ENCODE measurements around the gene FGD3. TPM values are rescaled to one million over a fixed set of nuclear protein-coding genes. Genes with fewer than 3 reads are reported as not detected.

FGD3 gene
- total RNA-seq, 2 experiments from 2014 or later: 36.4 to 37.8 TPM

DNA sequence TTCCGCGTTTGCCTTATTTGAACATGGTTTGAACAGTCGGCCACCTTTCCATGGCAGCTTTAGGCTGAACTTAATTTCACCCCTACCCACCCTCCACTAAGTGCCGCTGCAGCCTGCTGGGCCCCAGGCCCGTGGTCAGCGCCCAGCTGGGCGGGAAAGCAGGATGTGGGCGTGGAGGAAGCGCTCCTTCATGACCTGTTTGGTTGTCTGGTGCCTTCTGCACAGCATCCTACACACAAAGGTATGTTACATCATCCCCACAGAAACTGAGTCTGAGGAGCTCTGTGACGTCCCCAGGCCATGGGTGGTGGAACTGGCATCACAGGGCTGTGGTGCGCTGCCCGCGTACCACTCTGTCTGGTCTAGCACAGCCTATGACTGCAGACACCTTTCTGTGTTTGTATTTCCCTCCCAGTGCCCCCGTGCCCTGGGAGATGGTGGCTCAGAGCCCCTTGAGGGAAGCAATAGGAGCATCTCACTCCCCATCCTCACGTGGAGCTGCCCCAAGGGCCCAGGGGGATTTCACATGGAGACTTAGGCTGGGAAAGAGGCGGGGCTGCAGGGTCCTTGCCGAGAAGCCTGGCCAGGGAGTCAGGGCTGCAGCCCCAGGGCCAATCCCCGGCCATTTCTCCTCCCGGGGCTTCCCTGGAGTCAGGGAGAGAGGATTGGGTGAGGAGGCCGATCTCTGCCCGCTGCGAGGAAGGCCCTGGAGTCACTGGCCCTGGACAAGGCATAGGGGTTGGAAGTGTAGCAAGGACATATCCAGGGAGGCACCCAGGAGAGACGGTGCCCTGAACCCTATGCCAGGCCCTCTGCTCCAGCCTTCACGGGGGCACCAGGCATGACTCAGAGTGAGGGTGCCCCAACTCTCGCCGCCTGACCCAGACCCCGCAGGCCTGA is 73.7 kb downstream of the FGD3 start:
- CTCF ChIA-PET: interaction anchor here (1.2 kb wide), 1 partner anchor 67 kb away, joined by 3 read pairs; no protein-coding TSS in a partner anchor
- POLR2A ChIA-PET: interaction anchor here (1.2 kb wide), 1 partner anchor 44 kb away, joined by 3 read pairs; no protein-coding TSS in a partner anchor

DNA sequence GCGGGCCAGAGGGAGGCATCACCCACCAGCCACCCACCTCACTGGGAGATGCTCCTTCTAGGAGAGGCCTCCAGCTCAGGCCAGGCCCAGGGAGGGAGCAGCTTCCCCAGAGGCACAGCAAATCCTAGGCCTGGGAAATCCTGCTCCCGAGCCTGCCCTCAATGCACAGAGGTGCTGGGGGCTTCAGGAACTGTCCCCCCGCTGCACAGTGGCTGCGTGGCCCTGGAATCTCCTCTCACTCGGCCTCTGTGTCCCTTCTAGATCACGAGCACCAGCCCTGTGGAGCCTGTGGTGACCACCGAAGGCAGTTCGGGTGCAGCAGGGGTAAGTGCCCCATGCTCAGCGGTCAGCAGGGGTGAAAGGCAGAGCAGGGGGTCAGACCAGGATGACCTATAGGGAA is 74.7 kb downstream of the FGD3 start:
- CTCF ChIA-PET: no interaction called here
- POLR2A ChIA-PET: no interaction called here

DNA sequence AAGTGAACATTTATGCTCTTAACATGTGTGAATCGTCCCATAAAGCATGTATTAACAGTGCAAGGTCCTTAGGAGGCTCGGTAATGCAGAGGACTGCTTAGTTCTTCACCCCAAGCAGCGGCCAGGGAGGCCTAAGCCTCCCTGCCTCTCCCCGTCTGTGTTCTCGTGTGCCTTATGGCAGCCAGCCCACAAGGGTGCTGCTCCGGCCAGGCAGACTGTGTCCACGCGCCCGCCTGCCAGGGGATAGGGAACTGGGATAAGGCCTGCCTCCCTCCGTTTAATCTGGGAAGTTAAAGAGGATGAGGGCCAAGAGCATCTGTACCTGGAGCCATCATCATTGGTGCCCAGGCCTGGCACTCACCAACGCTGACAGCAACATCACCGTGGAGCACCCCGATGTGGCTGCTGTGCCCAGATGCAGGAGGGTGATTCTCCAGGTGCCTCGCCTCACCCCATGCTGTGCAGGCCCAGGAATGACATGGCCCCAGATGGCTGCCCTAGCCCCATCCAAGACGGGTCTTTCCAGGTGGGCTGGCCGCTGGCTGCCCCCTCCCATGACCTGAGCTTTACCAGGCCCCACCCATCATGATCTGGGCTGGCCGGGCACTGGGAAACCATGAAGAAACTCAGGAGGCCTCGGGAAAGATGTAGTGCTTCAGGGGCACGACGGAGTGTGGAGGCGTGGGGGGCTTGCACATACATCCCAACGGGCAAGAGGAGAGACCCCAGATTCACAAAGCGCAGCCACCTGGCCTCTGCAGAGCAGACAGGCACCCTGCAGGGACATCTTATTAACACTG is 75.6 kb downstream of the FGD3 start:
- POLR2A ChIA-PET: interaction anchor here (0.7 kb wide), 1 partner anchor 44 kb away, joined by 3 read pairs; no protein-coding TSS in a partner anchor
- CTCF ChIA-PET: no interaction called here

DNA sequence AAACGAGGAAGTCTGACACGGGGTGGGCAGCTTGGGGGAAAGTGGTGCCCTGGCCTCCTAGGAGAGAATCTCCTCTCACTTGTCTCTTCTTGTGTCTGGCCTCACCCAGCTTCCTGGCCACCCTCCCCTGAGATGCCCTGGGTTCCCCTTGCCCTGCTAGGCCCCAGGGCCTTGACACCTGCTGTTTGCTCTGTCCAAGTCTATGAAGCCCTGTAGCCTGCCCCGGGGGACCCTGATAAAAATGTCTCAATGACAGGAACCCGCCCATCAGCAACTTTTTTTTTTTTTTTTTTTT is 76.1 kb downstream of the FGD3 start:
- CTCF ChIA-PET: interaction anchor here (0.7 to 0.9 kb wide), 2 partner anchors 15 to 49 kb away, joined by 3 to 5 read pairs; no protein-coding TSS in a partner anchor

DNA sequence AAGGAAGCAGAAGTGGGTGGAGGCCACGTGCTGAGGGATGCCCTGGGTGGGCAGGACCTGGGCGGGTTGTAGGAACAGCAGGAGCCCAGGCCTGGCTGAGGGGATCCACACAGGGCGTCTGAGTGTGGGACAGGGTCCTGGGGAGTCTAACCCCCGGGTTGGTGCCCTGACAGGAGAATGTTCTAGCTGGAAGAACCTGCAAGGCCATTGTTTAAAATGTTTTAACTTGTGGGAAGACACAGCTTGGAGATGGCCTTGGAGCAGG is 77.3 kb downstream of the FGD3 start:
- CTCF ChIA-PET: interaction anchor here (0.6 to 2.4 kb wide), 3 partner anchors 21 to 238 kb away, joined by 3 to 6 read pairs (median 3); no protein-coding TSS in a partner anchor
- POLR2A ChIA-PET: interaction anchor here (1.1 kb wide), 1 partner anchor 72 kb away, joined by 4 read pairs; the partner anchor contains the start of gene CARD19

More for the DNA sequence above, 76.1 kb downstream of the FGD3 start:
- POLR2A ChIA-PET: no interaction called here

DNA sequence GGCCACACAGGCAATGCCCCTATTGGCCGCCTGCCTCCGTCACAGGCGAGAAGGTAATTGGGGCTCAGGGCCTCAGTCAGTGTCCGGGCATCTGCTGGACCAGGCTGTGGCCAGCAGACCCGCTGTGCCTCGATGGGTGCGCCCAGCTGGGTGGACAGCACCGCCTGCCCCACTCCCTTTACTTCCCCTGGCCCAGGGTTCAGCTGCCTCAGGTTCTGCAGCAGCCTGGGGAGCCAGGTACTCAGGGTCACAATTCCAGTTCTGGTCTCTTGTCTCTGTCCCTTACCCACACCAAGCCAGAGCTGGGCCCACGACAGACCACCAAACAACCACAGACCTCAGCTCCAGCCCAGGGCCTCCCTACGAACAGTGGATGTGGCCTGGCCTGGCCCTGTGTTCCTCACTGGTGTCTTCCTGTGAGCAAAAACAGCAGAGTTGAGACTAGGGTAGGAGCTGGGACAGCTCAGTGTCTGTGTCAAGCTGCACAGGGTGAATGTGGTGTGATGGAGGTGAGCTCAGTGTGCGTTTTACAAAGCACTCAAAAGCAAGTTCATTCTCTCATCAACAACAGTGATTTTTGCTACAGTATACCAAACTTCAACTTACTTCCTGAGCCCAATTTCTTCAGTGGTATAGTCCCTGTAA is 77.8 kb downstream of the FGD3 start:
- POLR2A ChIA-PET: interaction anchor here (0.5 to 1.1 kb wide), 2 partner anchors 71 to 1148 kb away, joined by 3 to 4 read pairs; partner anchors contain the start of gene CARD19
- CTCF ChIA-PET: interaction anchor here (0.5 to 2.4 kb wide), 5 partner anchors 9 to 239 kb away, joined by 3 to 6 read pairs (median 3); no protein-coding TSS in a partner anchor

DNA sequence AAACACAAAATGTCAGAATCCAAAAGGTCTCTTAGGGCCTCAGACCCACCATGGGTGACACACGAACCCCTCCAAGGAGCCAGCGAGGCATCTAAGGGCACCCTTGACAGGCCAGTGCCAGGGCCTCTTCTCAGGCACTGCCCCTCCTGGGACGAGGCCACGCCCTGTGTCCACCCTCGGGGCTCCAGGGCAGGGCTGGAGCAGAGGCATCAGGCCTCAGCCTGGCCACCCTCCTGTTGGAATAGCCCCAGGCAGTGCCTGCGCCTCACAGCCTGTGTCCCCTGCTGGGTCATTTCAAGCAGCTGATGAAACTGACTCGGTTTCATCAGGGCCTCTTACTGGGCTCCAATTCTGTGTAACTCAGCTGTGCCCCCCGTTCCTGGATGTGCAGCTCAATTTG is 78.4 kb downstream of the FGD3 start:
- ChIA-PET POLR2A (interaction anchor here (0.5 to 1.1 kb wide), 2 partner anchors 71 to 1147 kb away, joined by 3 to 4 read pairs; partner anchors contain the start of gene CARD19), CTCF (interaction anchor here (0.5 to 2.4 kb wide), 3 partner anchors 9 to 83 kb away, joined by 3 to 6 read pairs (median 4); no protein-coding TSS in a partner anchor)

DNA sequence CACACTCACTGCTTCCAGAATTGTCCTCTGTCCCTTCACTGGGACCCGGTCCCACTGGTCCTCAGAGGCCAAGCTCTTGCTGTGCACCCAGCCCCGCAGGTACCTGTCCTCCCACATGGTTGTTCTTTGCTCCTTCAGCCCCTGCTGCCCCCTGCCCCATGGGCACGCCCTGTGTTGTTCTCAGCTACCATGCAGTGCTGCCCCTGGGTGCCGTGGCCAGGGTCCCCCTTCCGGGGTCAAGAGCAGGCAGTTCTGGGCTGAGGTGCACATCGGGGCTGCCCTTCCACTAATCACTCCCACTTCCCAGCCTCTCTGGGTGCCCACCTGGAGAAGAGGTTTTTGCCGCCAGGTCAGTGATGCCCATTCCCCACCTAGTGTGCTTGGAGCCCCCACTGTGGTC is 79.3 kb downstream of the FGD3 start:
- ChIA-PET POLR2A (no interaction called here), CTCF (interaction anchor here (2.4 kb wide), 1 partner anchor 24 kb away, joined by 6 read pairs; no protein-coding TSS in a partner anchor)

DNA sequence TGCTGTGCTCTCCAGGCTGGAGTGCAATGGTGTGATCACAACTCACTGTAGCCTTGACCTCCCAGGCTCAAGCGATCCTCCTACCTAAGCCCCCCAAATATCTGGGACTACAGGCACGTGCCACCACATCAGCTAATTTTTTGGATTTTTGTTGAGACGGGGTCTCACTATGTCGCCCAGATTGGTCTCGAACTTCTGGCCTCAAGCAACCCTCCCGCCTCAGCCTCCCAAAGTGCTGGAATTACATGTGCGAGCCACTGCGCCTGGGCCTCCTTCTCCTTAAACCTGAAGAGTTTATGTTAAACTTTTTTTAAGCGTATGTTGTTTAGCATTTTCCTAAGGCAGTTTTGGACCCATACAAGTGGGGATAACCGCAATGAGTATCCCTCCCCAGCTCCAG is 80.4 kb downstream of the FGD3 start:
- POLR2A ChIA-PET: interaction anchor here (0.7 to 0.8 kb wide), 3 partner anchors 10 to 106 kb away, joined by 3 read pairs; partner anchors contain the start of gene NINJ1
- CTCF ChIA-PET: interaction anchor here (1.9 kb wide), 1 partner anchor 25 kb away, joined by 7 read pairs; no protein-coding TSS in a partner anchor

DNA sequence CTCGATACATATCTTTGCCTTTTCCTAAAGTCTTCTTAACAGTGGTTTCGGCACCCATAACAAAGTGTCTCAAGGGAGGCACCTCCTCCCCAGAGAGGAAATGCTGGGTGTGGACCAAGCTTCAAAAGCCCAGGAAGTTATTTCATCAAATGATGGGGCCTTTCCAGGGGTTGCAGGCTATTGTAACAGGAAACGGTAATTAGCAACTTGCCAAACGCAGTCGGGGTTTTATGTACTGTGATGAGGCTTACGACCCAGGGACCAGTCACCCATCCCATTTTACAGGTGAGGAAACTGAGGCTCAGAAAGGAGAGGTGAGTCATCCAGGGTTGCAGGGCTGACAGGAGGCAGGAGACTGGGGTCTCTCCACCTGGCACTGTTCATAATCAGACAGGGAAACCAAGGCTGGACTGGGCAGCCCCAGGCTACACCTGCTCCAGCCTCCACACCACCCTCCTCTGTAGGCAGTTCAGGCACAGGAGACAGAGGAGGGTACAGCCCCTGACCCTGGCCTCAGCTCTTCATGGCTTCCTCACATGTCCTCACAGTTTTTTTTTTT is 81.2 kb downstream of the FGD3 start:
- POLR2A ChIA-PET: interaction anchor here (0.7 to 0.8 kb wide), 3 partner anchors 9 to 105 kb away, joined by 3 read pairs; partner anchors contain the start of gene NINJ1
- CTCF ChIA-PET: interaction anchor here (0.6 to 1.9 kb wide), 5 partner anchors 23 to 421 kb away, joined by 3 to 7 read pairs (median 4); no protein-coding TSS in a partner anchor

DNA sequence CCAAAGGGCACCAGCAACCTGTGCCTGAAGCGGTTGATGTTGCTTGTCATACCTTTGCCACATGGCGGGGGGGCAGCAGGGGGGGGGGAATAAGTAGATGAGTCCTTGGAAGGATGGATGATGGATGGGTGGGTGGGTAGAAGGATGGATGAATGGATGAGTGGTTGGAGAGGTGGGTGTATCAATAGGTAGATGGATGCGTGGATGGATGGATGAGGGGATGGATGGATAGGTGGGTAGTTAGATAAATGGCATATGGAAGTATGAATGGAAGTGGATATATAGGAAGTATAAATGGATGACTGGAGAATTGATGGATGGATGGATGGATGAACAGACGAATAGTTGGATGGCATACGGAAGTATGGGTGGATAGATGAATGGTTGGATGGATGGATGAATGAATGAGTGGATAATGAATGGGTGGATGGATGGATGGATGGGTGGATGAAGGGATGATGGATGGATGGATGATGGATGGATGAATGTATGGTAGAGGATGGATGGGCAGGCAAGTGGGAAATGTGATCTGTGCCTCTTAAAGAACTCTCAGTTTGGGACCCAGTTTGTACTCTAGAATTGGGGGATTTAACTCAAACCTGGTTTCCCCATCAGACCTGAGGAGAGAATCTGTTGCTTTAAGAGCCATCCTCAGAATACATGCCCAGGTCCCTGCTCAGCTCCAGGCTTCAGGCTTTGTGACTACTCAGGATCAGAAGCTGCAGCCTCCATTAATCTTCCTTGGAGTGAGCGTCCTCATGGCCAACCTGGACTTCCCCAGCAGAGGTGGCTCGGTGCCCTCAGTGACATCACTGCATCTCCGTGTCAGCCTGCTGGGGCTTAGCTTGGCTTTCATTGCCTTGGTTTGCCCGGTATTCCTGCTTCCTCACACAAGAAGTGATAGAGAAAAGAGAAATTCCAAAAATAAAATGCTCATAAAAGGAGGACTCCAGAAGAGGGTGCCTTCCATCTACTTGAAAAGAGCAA is 83.6 kb downstream of the FGD3 start:
- ChIA-PET POLR2A (no interaction called here), CTCF (interaction anchor here (0.7 to 1.3 kb wide), 2 partner anchors 34 to 74 kb away, joined by 3 read pairs; no protein-coding TSS in a partner anchor)

DNA sequence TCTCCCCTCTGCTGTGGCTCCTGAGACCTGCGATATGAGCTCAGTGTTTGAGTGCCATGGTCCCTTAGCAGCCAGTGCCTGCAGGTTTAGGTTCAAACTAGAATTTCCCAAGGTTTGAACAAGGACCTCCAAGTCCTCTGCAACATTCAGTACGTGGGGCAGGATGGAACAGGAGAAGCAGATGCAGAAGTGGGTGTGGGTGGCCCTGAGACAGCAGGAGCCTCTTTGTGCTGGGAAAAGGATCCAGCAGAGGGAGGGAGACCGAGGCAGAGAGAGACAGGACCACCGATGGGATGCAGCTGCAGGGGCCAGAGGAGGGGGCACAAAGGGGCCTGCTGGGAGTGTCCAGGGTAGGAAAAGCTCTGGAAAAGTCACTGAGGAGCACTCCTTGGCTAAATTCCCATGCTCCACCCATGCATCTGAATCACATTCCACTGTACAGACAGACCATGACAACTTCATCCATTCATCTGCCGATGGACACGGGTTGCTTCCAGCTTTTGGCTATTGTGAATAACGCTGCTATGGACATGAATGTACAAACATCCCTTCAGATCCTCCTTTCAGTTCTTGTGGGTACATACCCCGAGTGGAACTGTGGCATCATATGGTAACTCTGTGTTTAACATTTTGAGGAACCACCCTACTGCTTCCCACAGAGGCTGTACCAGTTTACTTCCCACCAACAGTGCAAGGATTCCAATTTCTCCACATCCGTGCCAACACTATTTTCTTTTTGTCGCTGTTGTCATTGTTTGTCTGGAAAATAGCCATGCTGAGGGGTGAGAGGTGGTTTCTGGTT is 84.5 kb downstream of the FGD3 start:
- POLR2A ChIA-PET: no interaction called here
- CTCF ChIA-PET: interaction anchor here (0.7 to 1.3 kb wide), 2 partner anchors 33 to 75 kb away, joined by 3 read pairs; no protein-coding TSS in a partner anchor

DNA sequence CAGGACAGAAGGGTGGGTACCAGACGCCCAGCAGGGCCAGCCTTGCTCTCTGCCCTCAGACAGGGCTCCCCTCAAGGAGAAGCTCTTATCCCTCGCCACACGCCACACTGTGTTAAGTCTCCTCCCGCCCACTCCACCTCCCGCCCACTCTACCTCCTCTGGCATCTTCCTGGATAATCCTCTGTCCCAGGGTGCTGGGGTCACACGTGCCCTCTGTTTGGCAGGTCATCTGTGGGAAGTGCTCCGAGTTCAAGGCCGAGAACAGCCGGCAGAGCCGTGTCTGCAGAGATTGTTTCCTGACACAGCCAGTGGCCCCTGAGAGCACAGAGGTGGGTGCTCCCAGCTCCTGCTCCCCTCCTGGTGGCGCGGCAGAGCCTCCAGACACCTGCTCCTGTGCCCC is 85.2 kb downstream of the FGD3 start:
- ChIA-PET POLR2A (no interaction called here), CTCF (no interaction called here)

DNA sequence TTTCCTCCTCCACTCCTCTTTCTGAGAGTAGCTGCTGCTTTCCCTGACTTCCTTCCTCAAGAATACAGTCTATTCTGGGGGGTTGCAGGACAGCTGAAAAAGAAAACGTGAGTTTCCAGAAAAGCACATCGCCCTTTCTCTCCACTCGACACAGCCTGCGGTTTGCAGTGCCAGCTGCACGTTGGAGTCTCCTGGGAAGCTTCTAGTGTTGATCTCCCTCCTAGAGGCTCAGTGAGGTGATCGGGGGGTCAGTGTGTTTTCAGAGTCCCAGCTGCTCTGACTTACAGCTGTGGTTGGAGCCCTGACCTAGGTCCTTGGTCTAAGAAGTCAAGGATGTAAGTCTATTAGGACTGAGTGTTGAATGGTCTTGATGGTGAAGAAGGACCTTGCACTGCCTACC is 86.2 kb downstream of the FGD3 start:
- ChIA-PET POLR2A (no interaction called here), CTCF (interaction anchor here (0.6 kb wide), 1 partner anchor 1812 kb away, joined by 5 read pairs; no protein-coding TSS in a partner anchor)

DNA sequence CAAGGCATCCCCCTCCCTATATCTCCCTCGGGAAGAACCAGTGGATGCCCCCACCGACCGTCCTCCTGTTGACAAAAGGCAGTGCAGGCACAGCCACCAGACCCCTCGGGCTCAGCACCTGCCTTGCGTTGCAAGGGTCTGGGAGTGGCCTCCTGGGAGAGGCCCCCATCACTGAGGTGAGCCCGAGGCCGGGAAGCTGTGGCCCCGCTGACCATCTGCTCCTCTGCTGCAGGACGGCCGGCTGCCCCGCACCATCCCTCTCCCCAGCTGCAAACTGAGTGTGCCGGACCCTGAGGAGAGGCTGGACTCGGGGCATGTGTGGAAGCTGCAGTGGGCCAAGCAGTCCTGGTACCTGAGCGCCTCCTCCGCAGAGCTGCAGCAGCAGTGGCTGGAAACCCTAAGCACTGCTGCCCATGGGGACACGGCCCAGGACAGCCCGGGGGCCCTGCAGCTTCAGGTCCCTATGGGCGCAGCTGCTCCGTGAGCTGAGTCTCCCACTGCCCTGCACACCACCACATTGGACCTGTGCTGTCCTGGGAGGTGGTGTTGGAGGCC is 87.9 kb downstream of the FGD3 start:
- CTCF ChIA-PET: no interaction called here
- POLR2A ChIA-PET: no interaction called here

DNA sequence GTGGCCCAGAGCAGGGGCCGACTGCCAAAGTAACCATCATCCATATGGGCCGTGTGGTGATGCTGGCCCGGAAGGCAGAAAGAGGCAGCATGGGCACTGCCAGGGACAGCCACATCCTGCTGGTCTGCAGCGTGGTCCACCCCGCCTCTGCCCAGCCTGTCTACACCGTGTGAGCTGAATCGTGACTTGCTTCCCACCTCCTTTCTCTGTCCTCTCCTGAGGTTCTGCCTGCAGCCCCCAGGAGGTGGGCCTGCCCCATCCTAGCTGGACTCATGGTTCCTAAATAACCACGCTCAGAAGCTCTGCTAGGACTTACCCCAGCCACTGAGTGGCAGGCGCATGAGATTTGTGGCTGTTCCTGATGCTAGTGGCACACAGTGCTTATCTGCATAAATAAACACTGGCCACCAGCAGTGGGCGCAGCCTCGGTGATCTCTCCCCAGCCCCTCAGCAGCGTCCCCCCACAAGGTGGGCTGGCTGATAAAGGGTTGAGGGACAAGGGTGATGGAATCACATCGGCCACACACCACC is 88.6 kb downstream of the FGD3 start:
- ChIA-PET POLR2A (no interaction called here), CTCF (no interaction called here)
